HepG2 (cell line): ENCODE data around the gene POFUT2. TPM values are rescaled to one million over a fixed set of nuclear protein-coding genes. Genes with fewer than 3 reads are reported as not detected.

Experiments
- CENPX ChIP-seq: sonication (generic); formaldehyde crosslinking; IDR thresholded peaks from 2 replicates; pipeline ENCODE4 v1.9.0; 2021; ENCODE audit warnings: mild to moderate bottlenecking, missing genetic modification reagents, moderate library complexity
- CHD4 ChIP-seq: fragments of 200-600 bp; sonication (generic); IDR thresholded peaks from 2 replicates; pipeline ENCODE4 v1.7.0; 2017; ENCODE audit warnings: mild to moderate bottlenecking, low read length, borderline replicate concordance
- ELF1 ChIP-seq: sonication (generic); formaldehyde crosslinking; IDR thresholded peaks from 2 replicates; pipeline ENCODE4 v1.4.0; 2020; ENCODE audit warnings: missing genetic modification reagents
- FOXC1 ChIP-seq: sonication (generic); formaldehyde crosslinking; IDR thresholded peaks from 2 replicates; pipeline ENCODE4 v1.8.0; 2022; ENCODE audit warnings: mild to moderate bottlenecking, missing genetic modification reagents, borderline replicate concordance
- GTF2F1 ChIP-seq: fragments of 150-350 bp; IDR thresholded peaks from 2 replicates; pipeline ENCODE4 v1.6.1; 2014; ENCODE audit warnings: low read length
- KDM2A ChIP-seq: sonication (generic); formaldehyde crosslinking; IDR thresholded peaks from 2 replicates; pipeline ENCODE4 v1.4.0; 2020; ENCODE audit warnings: low read depth, missing genetic modification reagents, borderline replicate concordance
- KDM6A ChIP-seq: IDR thresholded peaks from 2 replicates; pipeline ENCODE4 v1.6.1; 2016; ENCODE audit warnings: low read depth
- NR2F1 ChIP-seq, 2 experiments: fragments of 450-650 bp in 1 of 2; formaldehyde crosslinking in 1 of 2; IDR thresholded peaks; 2 replicates each; pipeline versions ENCODE4 v1.5.0 to v1.6.1; 2016 to 2020; ENCODE audit warnings: mild to moderate bottlenecking in 1 of 2, missing compliant biosample characterization in 1 of 2, missing genetic modification reagents in 1 of 2, moderate library complexity in 1 of 2
- RARG ChIP-seq: sonication (generic); formaldehyde crosslinking; IDR thresholded peaks from 2 replicates; pipeline ENCODE4 v1.4.0; 2020; ENCODE audit warnings: low read depth, mild to moderate bottlenecking, missing genetic modification reagents
- RFX1 ChIP-seq: fragments of 450-650 bp; IDR thresholded peaks from 2 replicates; pipeline ENCODE4 v1.6.1; 2017
- RXRB ChIP-seq: IDR thresholded peaks from 2 replicates; pipeline ENCODE4 v1.6.1; 2016; ENCODE audit warnings: borderline replicate concordance, missing genetic modification reagents, missing compliant biosample characterization
- SMAD3 ChIP-seq: sonication (generic); formaldehyde crosslinking; IDR thresholded peaks from 2 replicates; pipeline ENCODE4 v1.4.0; 2020; ENCODE audit warnings: missing genetic modification reagents
- TSC22D2 ChIP-seq: sonication (generic); formaldehyde crosslinking; IDR thresholded peaks from 2 replicates; pipeline ENCODE4 v1.5.1; 2020; ENCODE audit warnings: missing genetic modification reagents, mild to moderate bottlenecking, borderline replicate concordance
- YEATS4 ChIP-seq: sonication (generic); formaldehyde crosslinking; IDR thresholded peaks from 2 replicates; pipeline ENCODE4 v1.4.0; 2020; ENCODE audit warnings: missing genetic modification reagents, borderline replicate concordance
- ZNF24 ChIP-seq: fragments of 450-650 bp; IDR thresholded peaks from 2 replicates; pipeline ENCODE4 v1.6.1; 2017; ENCODE audit warnings: antibody characterized with exemption, mild to moderate bottlenecking
- ZNF333 ChIP-seq: sonication (generic); formaldehyde crosslinking; IDR thresholded peaks from 2 replicates; pipeline ENCODE4 v1.4.0; 2020; ENCODE audit warnings: mild to moderate bottlenecking, missing genetic modification reagents, borderline replicate concordance
- ZNF468 ChIP-seq: sonication (generic); formaldehyde crosslinking; IDR thresholded peaks from 2 replicates; pipeline ENCODE4 v1.8.0; 2022; ENCODE audit warnings: mild to moderate bottlenecking, moderate library complexity, missing genetic modification reagents
- ZNF496 ChIP-seq: sonication (generic); formaldehyde crosslinking; IDR thresholded peaks from 2 replicates; pipeline ENCODE4 v1.8.1; 2023; ENCODE audit warnings: mild to moderate bottlenecking, moderate library complexity, missing genetic modification reagents; ENCODE audit not compliant: insufficient replicate concordance
- ZNF644 ChIP-seq: IDR thresholded peaks from 2 replicates; pipeline ENCODE4 v1.6.1; 2016; ENCODE audit warnings: low read depth
- ZUFSP ChIP-seq: sonication (generic); formaldehyde crosslinking; IDR thresholded peaks from 2 replicates; pipeline ENCODE4 v1.9.0; 2021; ENCODE audit warnings: missing genetic modification reagents, mild to moderate bottlenecking, borderline replicate concordance
- polyA plus RNA-seq, 8 experiments: library from polyadenylated mRNA; depleted of rRNA in 3 of 8; stranded (reverse) in 7 of 8; unstranded in 1 of 8; fragments of >200 nt; fragmentation: Illumina TruSeq in 4 of 8; extraction: Trizol in 4 of 8; gene quantifications; 2 replicates each; pipeline versions ENCODE4 v1.2.1 to v1.2.3, GENCODE V29; 2011 to 2016; ENCODE audit warnings: low read depth in 4 of 8, missing spikeins in 1 of 8, mixed read lengths in 1 of 8; ENCODE audit not compliant: insufficient read depth in 1 of 8
- total RNA-seq, 5 experiments: library from RNA; depleted of rRNA; stranded (reverse); fragments of >200 nt; fragmentation: Illumina TruSeq; extraction: Trizol; gene quantifications; 2 replicates each; pipeline ENCODE4 v1.2.3, GENCODE V29; 2016; ENCODE audit warnings: low read depth in 1 of 5
- TF ChIP-seq, protein P1 (sequence below): sonication (generic); formaldehyde crosslinking; IDR thresholded peaks from 2 replicates; pipeline ENCODE4 v1.9.0; 2021; ENCODE audit warnings: missing genetic modification reagents, borderline replicate concordance
- TF ChIP-seq, protein P2 (sequence below): sonication (generic); formaldehyde crosslinking; IDR thresholded peaks from 2 replicates; pipeline ENCODE4 v1.5.1; 2020; ENCODE audit warnings: missing genetic modification reagents, mild to moderate bottlenecking, borderline replicate concordance
- TF ChIP-seq, protein P3 (sequence below): sonication (generic); formaldehyde crosslinking; IDR thresholded peaks from 2 replicates; pipeline ENCODE4 v1.4.0; 2020; ENCODE audit warnings: missing genetic modification reagents

Gene POFUT2
- total and polyA plus RNA-seq, 2 of the 13 experiments (the other 11 are each of a cell fraction or from before 2014, with no cell fraction given) = 22.8 to 24.0 TPM

GRCh38 chr21:45309069-45309986 is 21.6 kb upstream of the POFUT2 start (continued):
- no peak for TF ChIP-seq ZUFSP
- TF ChIP-seq KDM6A (CRISPR knock-in tag) = no peak
- TF ChIP-seq CENPX (CRISPR knock-in tag) = no peak
- no peak for TF ChIP-seq ZNF496 (CRISPR knock-in tag)
- TF ChIP-seq SMAD3 (CRISPR knock-in tag) = no peak
- no peak for TF ChIP-seq RXRB
- no peak for TF ChIP-seq ZNF644
- no peak for TF ChIP-seq ZNF333
- no peak for TF ChIP-seq ZNF24
- no peak for TF ChIP-seq ZNF468 (CRISPR knock-in tag)
- TF ChIP-seq, protein P1, sequence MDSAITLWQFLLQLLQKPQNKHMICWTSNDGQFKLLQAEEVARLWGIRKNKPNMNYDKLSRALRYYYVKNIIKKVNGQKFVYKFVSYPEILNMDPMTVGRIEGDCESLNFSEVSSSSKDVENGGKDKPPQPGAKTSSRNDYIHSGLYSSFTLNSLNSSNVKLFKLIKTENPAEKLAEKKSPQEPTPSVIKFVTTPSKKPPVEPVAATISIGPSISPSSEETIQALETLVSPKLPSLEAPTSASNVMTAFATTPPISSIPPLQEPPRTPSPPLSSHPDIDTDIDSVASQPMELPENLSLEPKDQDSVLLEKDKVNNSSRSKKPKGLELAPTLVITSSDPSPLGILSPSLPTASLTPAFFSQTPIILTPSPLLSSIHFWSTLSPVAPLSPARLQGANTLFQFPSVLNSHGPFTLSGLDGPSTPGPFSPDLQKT (CRISPR knock-in tag) = no peak
- TF ChIP-seq YEATS4 (CRISPR knock-in tag) = peak; percentile 5; the same call in 1 of the 2 replicates
- no peak for TF ChIP-seq GTF2F1
- TF ChIP-seq, protein P2, sequence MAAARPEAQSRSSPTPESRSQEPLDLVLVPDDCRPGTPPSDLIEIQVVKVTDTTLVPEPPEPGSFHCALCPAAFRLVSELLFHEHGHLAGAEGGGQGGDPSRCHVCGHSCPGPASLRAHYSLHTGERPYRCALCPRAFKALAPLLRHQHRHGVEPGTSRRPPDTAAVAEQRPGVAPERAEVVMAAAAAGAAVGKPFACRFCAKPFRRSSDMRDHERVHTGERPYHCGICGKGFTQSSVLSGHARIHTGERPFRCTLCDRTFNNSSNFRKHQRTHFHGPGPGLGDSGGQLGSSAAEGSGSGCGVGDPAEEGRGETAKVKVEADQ (CRISPR knock-in tag) = no peak; the same call in 1 of the 2 replicates
- TF ChIP-seq RARG (CRISPR knock-in tag) = no peak
- TF ChIP-seq, protein P3, sequence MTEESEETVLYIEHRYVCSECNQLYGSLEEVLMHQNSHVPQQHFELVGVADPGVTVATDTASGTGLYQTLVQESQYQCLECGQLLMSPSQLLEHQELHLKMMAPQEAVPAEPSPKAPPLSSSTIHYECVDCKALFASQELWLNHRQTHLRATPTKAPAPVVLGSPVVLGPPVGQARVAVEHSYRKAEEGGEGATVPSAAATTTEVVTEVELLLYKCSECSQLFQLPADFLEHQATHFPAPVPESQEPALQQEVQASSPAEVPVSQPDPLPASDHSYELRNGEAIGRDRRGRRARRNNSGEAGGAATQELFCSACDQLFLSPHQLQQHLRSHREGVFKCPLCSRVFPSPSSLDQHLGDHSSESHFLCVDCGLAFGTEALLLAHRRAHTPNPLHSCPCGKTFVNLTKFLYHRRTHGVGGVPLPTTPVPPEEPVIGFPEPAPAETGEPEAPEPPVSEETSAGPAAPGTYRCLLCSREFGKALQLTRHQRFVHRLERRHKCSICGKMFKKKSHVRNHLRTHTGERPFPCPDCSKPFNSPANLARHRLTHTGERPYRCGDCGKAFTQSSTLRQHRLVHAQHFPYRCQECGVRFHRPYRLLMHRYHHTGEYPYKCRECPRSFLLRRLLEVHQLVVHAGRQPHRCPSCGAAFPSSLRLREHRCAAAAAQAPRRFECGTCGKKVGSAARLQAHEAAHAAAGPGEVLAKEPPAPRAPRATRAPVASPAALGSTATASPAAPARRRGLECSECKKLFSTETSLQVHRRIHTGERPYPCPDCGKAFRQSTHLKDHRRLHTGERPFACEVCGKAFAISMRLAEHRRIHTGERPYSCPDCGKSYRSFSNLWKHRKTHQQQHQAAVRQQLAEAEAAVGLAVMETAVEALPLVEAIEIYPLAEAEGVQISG (CRISPR knock-in tag) = 0 out of 2 replicates have a peak, but pooled peaks have one; percentile 4
- TF ChIP-seq FOXC1 = 0 out of 2 replicates have a peak, but pooled peaks have one; percentile 27
- no peak for TF ChIP-seq ELF1 (CRISPR knock-in tag)
- no peak for TF ChIP-seq TSC22D2 (CRISPR knock-in tag)
- TF ChIP-seq KDM2A (CRISPR knock-in tag) = no peak
- TF ChIP-seq RFX1 = no peak
- no peak for TF ChIP-seq NR2F1 (CRISPR knock-in tag; IDR thresholded peaks at IDR 0.05)
- TF ChIP-seq CHD4 = 0 out of 2 replicates have a peak, but pooled peaks have one; percentile 4
